ENCODE measurements around the gene CASP2.

CASP2 gene

DNA sequence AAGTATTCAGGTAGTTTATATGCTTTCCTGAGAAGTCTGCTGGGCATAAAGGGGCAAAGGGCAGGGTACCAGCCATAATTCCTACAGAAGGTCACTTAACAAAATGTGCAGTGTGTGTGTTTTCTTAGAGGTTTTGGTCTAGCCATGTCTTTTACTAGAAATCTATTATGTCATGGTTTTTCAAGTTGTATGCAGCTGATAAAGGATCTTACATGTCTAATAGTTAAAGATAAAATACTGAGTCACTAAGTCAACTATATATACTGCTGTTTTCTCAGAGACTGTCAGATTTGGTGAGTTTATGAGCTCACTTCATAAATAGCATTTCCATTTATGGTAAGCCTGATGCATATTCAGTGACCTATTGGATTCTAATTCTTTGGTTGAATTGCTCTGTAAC, 7.7 kb downstream of the CASP2 start:
- no peak for DNase-seq (ENCODE audit: low read depth in 1 of 2, low spot score in 1 of 2)

DNA sequence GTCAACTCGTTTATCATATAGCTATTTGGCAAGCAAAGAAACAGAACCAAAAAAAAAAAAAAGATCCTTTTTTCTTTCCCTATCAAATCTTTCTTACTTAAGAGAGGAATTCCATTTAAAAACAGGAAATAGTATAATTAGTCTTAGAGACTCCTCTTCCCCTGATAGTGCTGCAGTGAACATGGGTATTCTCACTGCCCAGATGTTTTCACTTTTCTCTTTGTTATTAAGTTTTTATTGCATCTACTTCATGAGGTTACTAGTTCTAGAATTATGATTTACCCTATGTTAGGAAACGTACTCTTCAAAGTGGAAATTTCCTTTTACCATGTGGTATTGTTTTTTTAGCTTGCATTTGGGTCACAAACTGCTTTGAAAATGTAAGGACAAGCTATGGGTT, 8.5 kb downstream of the CASP2 start:
- DNase-seq (ENCODE audit: low read depth in 1 of 2, low spot score in 1 of 2), result no peak

DNA sequence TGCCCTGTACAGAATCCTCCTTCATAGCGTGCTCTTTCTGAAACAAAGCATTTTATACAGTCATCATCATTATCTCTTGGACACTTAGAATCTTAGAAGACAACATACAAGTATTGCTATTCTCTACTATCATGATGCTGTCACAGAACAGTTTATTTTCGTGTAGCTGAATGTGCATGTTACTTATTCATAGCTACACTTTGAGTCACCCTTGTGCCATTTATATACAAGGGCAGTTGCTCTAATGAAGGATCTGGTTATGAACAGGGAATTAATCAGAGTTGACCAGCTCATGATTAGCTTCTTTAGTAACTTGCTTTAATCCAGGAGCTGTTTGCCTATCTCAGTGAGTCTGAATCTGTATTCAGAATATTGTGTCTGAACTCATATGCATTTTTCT, 11.2 kb downstream of the CASP2 start:
- no peak for DNase-seq (ENCODE audit: low read depth in 1 of 2, low spot score in 1 of 2)

DNA sequence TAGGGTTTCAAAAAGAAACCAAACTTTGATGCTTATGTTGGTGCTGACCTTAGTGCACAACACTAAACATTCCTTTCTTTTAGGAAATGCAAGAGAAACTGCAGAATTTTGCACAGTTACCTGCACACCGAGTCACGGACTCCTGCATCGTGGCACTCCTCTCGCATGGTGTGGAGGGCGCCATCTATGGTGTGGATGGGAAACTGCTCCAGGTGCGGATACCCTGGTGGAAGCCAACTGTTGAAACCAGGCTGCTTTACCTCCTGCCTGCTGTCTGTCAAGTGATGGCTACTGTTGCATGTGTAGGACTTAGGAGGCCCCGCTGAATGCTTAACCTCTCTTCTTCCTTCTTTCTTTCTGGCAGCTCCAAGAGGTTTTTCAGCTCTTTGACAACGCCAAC, 11.7 kb downstream of the CASP2 start:
- DNase-seq (ENCODE audit: low read depth in 1 of 2, low spot score in 1 of 2), result peak; percentile 37 to 41

DNA sequence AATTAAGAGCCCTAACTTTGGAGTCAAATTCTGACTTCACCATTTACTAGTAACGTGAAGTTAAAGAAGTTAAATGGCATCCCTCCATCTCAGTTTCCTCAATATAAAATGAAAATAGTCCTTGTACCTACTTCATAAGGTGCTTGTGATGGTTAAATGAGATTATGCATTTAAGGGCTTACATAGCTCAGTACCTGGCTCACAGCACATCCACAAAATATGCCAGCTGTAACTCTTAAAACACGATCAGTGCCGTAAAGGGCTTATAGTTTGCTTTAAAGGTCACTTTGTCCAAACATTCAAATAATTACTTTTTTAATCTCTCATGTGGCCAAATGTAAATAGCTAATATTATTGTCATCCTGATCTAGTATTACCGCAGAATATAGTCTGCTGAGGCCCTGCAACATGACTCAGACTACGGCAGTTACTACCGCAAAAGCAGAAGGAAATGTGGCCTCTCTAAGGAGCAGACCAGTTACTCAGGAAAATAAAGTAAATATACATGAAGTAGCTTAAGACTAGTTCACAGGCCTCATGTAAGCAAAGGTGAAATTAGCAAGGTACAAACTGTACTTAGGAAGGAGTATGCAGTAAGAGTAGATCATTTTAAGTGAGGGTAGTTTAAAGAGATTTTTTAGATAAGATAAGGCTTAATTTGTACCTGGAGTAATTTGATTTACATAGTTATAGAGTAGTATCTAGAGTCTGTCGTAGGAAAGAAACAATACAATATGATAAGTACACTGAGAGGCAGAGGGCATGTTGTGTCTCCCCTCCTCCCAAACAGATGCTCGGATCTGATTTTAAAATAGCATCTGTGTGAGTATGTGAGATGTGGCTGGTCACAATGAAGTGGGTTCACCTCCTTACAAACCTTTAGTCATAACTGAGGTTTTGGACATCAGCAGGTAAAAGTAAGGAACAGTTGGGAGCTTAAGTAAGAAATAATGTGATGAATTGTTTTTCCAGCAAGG, 13.1 kb downstream of the CASP2 start:
- DNase-seq (ENCODE audit: low read depth in 1 of 2, low spot score in 1 of 2), result no peak

DNA sequence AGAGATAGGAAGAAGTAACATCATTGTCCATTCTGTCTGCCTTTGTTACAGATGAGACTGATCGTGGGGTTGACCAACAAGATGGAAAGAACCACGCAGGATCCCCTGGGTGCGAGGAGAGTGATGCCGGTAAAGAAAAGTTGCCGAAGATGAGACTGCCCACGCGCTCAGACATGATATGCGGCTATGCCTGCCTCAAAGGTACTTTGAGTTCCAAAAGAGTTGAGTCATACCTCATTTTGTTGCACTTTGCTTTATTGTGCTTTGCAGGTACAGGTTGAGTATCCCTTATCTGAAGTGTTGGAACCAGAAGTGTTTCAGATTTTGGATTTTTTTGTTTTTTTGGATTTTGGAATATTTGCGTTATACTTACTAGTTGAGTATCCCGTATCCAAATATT, 15.6 kb downstream of the CASP2 start:
- DNase-seq (ENCODE audit: low read depth in 1 of 2, low spot score in 1 of 2), result no peak

DNA sequence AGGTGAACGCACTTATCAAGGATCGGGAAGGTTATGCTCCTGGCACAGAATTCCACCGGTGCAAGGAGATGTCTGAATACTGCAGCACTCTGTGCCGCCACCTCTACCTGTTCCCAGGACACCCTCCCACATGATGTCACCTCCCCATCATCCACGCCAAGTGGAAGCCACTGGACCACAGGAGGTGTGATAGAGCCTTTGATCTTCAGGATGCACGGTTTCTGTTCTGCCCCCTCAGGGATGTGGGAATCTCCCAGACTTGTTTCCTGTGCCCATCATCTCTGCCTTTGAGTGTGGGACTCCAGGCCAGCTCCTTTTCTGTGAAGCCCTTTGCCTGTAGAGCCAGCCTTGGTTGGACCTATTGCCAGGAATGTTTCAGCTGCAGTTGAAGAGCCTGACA, 16.8 kb downstream of the CASP2 start:
- DNase-seq (ENCODE audit: low read depth in 1 of 2, low spot score in 1 of 2), result no peak

DNA sequence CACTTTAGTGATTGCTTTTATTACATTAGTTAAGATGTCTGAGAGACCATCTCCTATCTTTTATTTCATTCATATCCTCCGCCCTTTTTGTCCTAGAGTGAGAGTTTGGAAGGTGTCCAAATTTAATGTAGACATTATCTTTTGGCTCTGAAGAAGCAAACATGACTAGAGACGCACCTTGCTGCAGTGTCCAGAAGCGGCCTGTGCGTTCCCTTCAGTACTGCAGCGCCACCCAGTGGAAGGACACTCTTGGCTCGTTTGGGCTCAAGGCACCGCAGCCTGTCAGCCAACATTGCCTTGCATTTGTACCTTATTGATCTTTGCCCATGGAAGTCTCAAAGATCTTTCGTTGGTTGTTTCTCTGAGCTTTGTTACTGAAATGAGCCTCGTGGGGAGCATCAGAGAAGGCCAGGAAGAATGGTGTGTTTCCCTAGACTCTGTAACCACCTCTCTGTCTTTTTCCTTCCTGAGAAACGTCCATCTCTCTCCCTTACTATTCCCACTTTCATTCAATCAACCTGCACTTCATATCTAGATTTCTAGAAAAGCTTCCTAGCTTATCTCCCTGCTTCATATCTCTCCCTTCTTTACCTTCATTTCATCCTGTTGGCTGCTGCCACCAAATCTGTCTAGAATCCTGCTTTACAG, 17.4 kb downstream of the CASP2 start:
- peak; percentile 50 for DNase-seq (ENCODE audit: low read depth in 1 of 2, low spot score in 1 of 2)

DNA sequence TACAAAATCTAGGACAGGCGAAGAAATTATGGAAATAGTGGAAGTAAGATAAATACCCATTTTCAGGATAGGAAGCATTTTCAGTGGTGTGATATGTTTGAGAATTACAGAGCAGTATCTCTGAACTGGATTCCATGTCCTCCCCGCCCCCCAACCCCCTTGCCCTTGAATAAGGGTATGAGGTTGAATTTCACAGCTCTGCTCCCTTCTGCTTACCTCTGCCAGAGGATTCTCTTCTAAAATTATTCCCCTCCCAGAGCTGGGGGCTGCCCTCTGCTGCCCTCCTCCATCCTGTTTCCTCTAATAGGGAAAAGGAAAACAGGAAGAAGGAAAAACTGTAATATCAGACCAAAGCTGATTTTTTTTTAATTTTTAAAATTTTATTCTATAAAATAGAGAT, 20.5 kb downstream of the CASP2 start:
- DNase-seq (ENCODE audit: low read depth in 1 of 2, low spot score in 1 of 2), result no peak

DNA sequence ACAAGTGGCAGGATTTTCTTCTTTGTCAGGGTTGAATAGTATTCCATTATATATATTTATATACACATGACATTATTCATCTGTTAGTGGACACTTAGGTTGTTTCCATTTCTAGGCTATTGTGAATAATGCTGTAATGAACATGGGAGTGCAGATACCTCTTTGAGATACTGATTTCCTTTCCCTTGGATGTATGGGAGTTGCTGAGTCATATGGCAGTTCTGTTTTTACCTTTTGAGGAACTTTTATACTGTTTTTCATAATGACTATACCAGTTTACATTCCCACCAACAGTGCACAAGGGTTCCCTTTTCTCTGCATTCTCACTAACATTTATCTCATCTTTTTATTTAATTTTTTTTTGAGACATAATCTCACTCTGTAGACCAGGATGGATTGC, 26.0 kb downstream of the CASP2 start:
- no peak for DNase-seq (ENCODE audit: low read depth in 1 of 2, low spot score in 1 of 2)

DNA sequence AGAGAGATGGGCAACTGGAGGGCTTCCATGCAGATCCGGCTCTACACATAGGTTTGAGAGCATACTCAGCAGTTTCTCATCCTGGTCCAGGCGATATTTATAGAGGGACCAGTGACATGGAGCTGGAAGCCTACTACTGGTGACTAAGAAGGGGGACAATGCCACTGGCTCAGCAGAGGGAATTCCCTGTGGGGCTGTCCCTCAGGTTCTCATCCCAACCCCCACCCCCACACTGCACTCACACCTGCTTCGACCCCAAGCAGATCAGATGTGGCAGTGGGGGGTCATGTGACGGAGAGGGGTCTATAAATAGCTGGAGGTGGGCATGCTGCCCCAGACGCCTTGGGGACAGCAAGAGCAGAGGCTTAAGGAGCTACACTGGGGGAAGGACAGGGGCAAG, 27.6 kb downstream of the CASP2 start, which contains the start of gene CLCN1:
Gene CLCN1, plus strand, starts transcription at position 336 of the 400 bp plus-strand sequence. CDS start 102 bp downstream, outside the sequence.
- DNase-seq (ENCODE audit: low read depth in 1 of 2, low spot score in 1 of 2), result no peak

DNA sequence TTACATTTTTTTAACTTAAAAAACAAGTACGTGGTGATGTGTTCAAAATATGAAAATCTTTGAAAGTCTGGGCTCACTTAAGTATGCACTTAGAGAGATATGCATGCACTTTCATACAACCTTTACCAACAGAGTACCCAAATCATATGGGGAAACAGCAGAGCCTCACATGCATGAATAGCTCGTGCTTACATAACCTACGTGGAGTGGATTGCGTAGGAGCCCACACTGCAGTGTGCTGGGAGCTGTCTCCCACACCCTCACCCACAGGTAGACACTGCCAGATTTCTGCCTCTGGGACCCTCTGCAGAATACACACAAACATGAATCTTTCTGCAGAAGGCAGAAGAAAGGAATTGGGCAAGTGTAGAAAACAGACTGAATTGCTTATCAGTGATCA, 28.3 kb downstream of the CASP2 start:
- no peak for DNase-seq (ENCODE audit: low read depth in 1 of 2, low spot score in 1 of 2)

DNA sequence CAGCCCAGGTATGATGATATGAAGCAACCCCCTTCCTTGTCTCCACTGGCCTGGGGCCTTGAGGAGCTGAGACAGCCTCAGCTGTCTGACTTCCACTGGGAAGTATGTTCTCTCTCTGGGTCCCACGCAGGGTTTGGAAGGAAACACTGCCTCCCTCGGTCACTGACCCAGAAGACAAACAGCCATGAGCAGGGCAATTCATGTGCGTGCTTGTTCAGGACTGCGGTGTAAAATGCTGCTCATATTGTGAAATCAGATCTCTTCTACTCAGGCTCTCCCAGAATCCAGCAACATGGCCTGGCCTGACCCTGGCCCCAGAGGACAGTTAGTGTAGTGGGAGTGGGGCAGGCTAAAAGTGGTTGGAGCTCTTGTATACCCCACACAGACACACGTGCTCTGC, 30.5 kb downstream of the CASP2 start:
- no peak for DNase-seq (ENCODE audit: low read depth in 1 of 2, low spot score in 1 of 2)

DNA sequence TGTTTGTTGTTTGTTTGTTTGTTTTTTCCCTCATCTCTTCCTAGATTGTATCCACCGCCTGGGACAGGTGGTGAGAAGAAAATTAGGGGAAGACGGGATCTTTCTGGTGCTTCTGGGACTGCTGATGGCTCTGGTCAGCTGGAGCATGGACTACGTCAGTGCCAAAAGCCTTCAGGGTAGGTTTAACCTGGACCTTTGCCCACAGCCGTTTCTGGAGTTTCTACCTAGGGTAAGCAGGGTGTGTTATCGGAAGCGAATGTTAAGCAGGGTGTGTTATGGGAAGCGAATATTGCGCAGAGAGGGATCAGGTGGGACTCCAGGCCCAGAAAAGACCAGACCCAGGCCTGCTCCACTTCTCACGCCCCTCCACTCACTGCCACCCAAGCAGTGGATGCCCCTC, 32.5 kb downstream of the CASP2 start:
- no peak for DNase-seq (ENCODE audit: low read depth in 1 of 2, low spot score in 1 of 2)

DNA sequence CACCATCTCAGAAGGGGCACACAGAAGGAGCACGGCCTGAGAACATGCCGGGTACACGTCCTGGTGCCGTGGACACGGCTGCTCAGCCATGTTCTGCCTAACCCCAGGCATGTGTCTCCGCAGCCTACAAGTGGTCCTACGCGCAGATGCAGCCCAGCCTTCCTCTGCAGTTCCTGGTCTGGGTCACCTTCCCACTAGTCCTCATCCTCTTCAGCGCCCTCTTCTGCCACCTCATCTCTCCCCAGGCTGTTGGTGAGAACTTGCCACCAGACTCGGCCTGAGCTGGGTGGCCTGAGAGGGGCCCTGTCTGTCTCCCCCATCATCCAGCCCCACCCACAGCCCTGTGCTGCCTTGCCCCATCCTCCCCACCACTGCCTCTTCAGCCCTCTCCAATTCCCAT, 33.1 kb downstream of the CASP2 start:
- DNase-seq (ENCODE audit: low read depth in 1 of 2, low spot score in 1 of 2), result no peak

DNA sequence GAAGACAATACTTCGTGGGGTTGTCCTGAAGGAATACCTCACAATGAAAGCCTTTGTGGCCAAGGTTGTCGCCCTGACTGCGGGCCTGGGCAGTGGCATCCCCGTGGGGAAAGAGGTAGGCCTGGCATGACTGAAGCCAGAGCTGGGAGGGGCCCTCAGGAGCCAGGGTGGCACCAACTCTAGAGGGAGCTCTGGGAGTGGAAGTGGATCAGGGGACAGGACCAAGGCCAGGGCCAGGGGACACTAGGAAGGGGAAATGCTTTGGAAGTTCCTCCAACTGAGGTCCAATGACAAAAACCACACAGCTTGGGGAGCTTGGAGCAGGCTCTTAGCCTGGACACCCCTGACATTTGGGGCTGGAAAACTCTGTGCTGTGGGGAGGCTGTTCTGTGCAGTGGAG, 33.6 kb downstream of the CASP2 start:
- DNase-seq (ENCODE audit: low read depth in 1 of 2, low spot score in 1 of 2), result no peak

DNA sequence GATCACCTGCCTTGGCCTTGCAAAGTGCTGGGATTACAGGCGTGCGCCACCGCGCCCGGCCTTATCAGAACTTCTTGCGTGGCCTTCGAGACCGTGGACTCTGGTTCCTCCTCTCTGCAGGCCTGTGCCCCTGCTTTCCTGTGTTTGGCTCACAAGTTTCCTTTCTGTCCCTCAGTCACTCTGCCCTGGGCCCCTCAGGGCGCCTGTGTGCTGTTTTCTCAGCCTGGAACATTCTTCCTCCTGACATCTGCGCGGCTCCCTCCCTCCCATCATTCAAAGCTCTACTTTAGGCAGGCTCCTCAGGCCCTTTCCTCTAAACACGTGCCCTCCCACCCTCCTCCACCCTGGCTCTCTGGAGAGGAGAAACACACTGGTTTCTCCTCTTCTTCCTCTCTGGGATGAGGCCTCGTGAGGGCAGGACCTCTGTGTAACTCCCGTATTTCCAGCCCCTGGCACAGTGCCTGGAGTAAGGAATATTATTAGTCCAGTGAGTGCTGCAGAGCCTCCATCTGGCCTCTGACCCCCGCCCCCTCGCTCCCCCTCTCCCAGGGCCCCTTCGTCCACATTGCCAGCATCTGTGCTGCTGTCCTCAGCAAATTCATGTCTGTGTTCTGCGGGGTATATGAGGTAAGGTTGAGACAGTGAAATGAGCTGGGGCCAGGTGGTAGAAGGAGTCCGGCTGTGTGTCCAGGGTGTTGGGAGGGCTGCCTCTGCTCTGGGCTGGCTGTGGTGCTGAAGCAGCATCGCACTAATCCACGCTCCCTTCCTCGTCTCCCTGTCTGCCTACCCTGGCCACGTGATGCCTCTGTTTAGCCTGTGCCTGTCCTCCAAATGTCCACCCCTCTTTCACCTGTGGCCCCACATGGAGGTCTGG, 34.8 kb downstream of the CASP2 start:
- DNase-seq (ENCODE audit: low read depth in 1 of 2, low spot score in 1 of 2), result no peak

DNA sequence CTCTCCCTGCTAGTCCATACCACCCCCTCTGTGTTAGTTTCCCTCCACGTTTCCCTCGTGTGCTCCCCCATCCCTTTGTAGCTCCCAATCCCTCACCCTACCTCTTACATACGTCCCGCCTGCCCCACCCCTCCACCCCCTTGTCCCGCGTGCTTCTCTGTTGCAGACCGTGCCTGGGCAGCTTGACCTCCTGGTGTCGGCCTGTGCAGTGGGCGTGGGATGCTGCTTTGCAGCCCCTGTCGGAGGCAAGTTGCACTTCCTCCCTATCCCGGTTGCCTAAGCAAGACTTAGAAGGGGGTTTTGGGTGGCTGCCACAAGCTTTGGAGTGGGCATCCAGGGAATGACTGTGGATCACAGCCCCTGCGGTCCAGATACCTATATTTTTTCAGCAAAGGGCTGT, 35.5 kb downstream of the CASP2 start:
- DNase-seq (ENCODE audit: low read depth in 1 of 2, low spot score in 1 of 2), result no peak

DNA sequence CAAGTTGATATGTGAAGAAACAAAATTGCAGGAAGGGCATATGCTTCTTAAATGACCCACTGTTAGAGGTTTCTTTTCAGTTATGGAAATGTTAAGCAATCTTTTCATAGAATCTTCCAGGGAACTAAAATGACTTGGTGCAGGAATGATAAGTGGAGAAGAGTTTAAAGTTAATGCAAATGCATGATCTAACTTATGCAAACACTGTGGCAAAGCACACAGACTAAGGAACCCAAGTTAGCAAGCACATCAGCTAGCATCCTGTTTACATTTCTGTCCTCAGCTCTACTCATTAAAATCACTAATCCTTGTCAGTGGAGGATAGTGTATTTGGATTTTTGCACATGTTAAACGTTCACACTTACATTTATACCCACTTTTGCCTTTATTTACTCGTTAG, 37.1 kb downstream of the CASP2 start:
- DNase-seq (ENCODE audit: low read depth in 1 of 2, low spot score in 1 of 2), result no peak

DNA sequence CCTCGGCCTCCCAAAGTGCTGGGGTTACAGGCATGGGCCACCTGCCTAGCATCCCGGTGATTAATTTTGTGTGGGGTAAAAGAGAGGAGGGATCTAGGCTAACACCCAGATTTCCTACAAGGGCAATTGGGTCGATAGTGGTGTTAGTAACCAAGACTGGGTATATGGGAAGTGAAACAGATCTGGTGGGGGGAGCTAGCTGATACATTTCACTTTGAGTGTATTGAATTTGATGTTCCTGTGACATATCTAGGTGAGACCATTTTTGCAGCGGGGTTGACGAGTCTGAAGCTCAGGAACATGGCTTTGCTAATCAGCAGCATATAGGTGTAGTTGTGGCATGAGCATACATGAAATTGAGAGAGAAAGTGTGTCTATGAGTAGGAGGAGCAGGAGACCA, 39.8 kb downstream of the CASP2 start:
- DNase-seq (ENCODE audit: low read depth in 1 of 2, low spot score in 1 of 2), result no peak

DNA sequence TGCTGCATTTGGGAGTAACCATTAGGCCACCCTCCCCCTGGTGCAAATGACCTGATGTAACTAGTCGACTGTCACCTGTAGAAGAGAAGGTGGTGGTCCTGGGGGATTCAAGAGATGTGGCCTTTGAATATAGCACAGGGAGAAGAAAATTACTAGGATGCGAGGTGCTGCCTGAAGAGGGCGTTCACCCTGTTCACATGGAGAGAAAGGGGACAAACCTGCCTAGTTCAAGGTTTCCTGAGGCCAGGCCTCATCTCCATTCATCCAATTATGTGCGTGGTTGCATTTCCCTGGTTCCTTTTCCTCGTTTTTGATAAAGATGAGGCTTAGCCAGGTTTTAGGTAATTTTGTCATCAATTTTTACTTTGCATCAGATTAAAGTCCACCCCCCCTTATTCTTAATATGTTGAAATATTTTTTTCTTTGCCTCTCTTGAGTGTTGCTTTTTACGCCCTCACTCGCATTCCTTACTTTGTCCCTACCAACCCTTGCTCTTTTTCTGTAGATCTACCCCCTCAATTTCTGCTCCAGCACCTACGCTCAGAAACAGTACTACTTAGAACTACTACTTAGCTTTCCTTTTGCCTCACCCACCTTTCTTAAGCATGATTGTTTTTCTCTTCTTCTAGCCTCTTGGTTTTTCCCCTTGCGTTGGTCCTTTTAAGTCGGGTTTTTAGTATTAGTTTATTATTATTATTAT, 41.5 kb downstream of the CASP2 start:
- no peak for DNase-seq (ENCODE audit: low read depth in 1 of 2, low spot score in 1 of 2)
